GM19099 (cell line): ENCODE results near the gene GPR34.

ENCODE experiments used
- POLR2A ChIP-seq: IDR thresholded peaks from 3 replicates; pipeline ENCODE4 v1.6.1; 2011; ENCODE audit warnings: low read depth; ENCODE audit not compliant: insufficient read length; ENCODE audit errors: extremely low read depth

Gene GPR34

GRCh38 chrX:41688835-41689234, at the start of gene GPR34:
TSS of gene GPR34 (plus strand) at chrX:41688973. CDS start at chrX:41695634, 6,661 bp downstream.
- no peak for TF ChIP-seq POLR2A

GRCh38 chrX:41653125-41653524, 35.6 kb upstream of the GPR34 start:
- no peak for TF ChIP-seq POLR2A

DNA sequence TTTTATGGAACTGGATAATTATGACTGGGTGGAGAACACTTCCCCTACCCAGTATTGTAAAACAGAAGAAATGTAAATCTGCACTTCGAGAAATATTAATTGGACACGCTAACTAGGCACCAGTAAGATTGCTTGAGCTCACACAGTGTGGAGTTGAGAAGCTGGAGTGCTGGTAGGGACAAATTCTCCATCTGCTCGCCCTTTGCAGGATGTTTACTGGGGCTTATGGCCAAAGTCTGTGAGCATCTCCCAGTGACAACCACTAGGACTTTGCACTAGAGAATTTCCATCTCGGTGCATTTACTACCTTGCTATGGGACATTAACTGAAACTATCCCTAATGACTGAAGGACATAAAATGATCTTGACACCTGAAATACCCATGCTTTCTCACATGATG, 33.7 kb upstream of the GPR34 start:
- TF ChIP-seq POLR2A, result no peak

- no peak for TF ChIP-seq POLR2A
These were observed 33.1 kb upstream of the GPR34 start for GRCh38 chrX:41655631-41656030.

- no peak for TF ChIP-seq POLR2A
These were observed 27.2 kb upstream of the GPR34 start for GRCh38 chrX:41661366-41662095.

DNA sequence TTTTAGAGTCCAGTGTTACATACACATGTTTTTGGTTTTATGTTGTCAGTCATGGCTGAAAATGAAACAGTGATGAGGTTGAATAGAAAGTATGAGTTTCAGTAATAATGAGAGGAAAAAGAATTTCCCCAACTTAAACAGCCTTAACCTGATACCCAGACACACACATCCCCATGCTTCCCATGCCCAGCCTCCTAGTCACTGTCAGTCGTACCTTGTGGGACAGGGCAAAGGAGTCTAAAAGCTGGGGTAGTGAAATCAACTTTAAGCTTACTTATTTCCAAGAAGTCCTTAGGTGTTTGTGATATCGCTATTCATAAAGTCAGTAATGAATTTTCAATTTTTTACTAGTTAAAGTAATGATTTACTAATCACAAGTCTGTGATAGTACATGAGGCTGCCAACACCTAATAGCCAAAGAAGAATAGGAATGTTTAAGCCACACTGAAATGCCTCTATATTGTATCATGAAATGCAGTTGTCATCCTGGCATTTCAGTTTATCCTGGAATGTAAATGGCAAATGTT, 24.3 kb upstream of the GPR34 start:
- TF ChIP-seq POLR2A, result no peak

GRCh38 chrX:41664908-41665307, 23.9 kb upstream of the GPR34 start:
- no peak for TF ChIP-seq POLR2A

GRCh38 chrX:41665686-41666085, 23.1 kb upstream of the GPR34 start:
- no peak for TF ChIP-seq POLR2A

- no peak for TF ChIP-seq POLR2A
These were observed 22.5 kb upstream of the GPR34 start for GRCh38 chrX:41666251-41666650.

- no peak for TF ChIP-seq POLR2A
These were observed 21.1 kb upstream of the GPR34 start for GRCh38 chrX:41667631-41668030.

DNA sequence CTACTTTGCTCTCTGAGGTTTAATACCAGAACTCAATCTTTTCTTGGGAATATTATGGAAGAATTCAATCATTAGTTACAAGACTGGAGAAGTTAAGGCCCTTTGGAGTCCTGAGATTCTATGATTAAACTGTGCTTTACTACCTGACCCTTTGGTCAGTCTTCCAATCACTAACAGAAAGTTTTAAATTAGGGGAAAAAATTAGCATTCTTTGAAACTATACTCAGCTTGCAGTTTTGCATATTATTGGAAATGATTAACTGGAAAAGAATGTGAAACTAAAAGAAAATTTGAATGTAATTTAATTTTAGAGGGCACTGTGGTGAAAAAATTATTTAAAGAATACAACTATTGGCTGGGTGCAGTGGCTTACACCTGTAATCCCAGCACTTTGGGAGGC, 18.7 kb upstream of the GPR34 start:
- no peak for TF ChIP-seq POLR2A

DNA sequence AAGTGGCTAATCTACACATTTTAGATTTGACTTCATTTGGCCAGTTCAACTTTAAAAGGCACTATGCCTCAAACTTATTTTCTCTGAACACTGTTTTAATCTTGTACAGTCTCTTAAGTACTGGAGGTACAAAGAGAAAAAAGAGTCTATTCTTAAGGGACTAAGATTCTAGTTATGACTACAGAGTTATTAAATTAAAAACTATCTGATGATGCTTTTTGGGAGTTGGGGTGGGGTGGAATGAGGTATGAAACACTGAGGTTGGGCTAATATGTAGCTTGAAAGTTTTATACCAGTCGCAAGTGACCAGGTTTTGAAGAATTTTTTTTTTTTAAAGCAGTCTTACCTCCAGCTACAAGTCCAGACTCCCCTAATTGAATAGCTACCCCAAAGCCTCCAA, 17.7 kb upstream of the GPR34 start:
- TF ChIP-seq POLR2A, result no peak

- no peak for TF ChIP-seq POLR2A
These were observed 16.1 kb upstream of the GPR34 start for GRCh38 chrX:41672643-41673042.

DNA sequence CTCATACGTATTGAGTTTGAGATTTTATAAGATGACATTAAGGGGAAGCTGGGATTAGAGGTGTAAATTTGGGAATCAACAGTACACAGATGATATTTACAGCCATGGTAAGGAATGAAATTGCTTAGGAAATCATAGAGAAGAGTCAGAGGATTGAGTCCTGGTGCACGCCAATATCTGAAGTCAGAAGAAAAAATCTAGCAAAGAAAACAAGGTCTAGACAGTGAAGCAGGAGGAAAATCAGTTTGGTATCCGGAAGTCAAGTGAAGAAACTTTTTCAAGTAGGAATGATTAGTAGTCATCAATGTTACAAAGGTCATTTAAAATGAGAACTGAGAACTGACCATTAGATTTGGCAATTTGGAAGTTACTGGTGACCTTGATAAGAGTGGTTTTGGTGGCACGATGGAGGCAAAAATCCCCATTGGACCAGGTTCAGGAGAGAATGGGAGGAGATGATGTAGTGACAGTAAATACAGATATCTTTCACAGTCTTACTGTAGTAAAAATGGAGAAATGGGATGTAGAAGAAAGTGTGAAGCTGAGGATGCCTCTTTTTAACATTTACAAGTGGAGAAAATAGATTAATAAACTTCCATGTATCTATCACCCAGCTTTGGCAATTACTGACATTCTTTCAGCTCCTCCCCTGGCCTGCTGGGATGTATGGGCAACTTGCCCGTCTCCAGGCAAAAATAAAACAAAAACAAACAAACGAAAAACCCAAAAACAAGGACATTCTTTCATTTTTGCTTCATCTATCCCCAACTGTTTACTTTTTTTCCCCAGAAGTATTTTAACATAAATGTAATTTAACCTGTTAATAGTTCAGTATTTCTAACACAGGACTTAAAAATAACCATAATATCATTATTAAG, 11.4 kb upstream of the GPR34 start:
- no peak for TF ChIP-seq POLR2A

DNA sequence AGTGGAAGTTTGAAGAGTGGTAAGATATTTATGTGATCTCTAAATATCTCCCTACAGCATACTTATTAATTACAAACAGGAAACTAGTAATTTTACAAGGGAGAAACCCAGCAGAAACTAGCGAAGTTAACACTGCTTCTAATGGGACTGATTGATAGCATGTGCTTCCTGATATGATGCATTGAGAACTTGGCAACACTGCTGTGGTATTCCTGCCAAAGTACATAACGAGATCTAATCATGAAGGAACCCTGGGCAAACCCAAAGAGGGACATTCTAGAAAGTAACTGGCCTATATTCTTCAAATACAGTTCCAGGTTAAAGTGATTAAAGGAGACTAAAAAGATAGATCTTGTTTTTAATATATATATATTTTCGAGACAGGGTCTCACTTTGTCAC, 4.6 kb upstream of the GPR34 start:
- TF ChIP-seq POLR2A, result no peak

GRCh38 chrX:41684940-41685339, 3.8 kb upstream of the GPR34 start:
- TF ChIP-seq POLR2A, result no peak
